ENCODE data around the gene PDE4D.

Gene PDE4D

GRCh38 chr5:59301727-59302126, 591.8 kb downstream of the PDE4D start:
- H3K27ac ChIP-seq = peak overlapping the region in 3 of 11 experiments; percentile 10 to 40 (median 21); a peak in 6 of 22 replicates
- TF ChIP-seq Cebpa-rat (IDR thresholded peaks at IDR 0.05) = no peak
- peaks cover 0 to 25% (median 0%) of the 10 kb centered on the region in 11 experiments; a peak in 3 of 22 replicates for H3K9me3 ChIP-seq (replicated peaks in 1 of 11)
- no peaks in the 10 kb centered on the region for H3K27me3 ChIP-seq
- no peak overlapping the region for H3K4me3 ChIP-seq
- peak overlapping the region in 4 of 11 experiments; percentile 3 to 55 (median 36); a peak in 4 of 22 replicates for H3K4me2 ChIP-seq
- H3K36me3 ChIP-seq = no peaks in the 10 kb centered on the region
- H3K4me1 ChIP-seq = peaks cover 0 to 12% (median 4%) of the 10 kb centered on the region in 10 experiments; a peak in 8 of 20 replicates
- no peak overlapping the region for H3K9ac ChIP-seq
- H4K20me1 ChIP-seq = no peaks in the 10 kb centered on the region

- H3K9me3 ChIP-seq (replicated peaks in 1 of 11) = peaks cover 0 to 20% (median 0%) of the 10 kb centered on the region in 11 experiments; a peak in 3 of 22 replicates
- H3K27me3 ChIP-seq = no peaks in the 10 kb centered on the region
- H3K9ac ChIP-seq = no peak overlapping the region
- H4K20me1 ChIP-seq = no peaks in the 10 kb centered on the region
- H3K27ac ChIP-seq = peak overlapping the region in 2 of 11 experiments; percentile 21 to 40; a peak in 4 of 22 replicates
- peak overlapping the region in 2 of 11 experiments; percentile 27 to 43; a peak in 1 of 22 replicates for H3K4me2 ChIP-seq
- H3K36me3 ChIP-seq = no peaks in the 10 kb centered on the region
- no peak for TF ChIP-seq Cebpa-rat (IDR thresholded peaks at IDR 0.05)
- H3K4me1 ChIP-seq = peaks cover 0 to 12% (median 4%) of the 10 kb centered on the region in 10 experiments; a peak in 8 of 20 replicates
- no peak overlapping the region for H3K4me3 ChIP-seq
Observed at GRCh38 chr5:59300930-59301329, 592.6 kb downstream of the PDE4D start.

GRCh38 chr5:59299006-59299405, 594.5 kb downstream of the PDE4D start:
- H3K27me3 ChIP-seq = no peaks in the 10 kb centered on the region
- no peak for TF ChIP-seq Cebpa-rat (IDR thresholded peaks at IDR 0.05)
- H3K27ac ChIP-seq = no peak overlapping the region
- H4K20me1 ChIP-seq = no peaks in the 10 kb centered on the region
- peaks cover 0 to 18% (median 0%) of the 10 kb centered on the region in 11 experiments; a peak in 3 of 22 replicates for H3K9me3 ChIP-seq (replicated peaks in 1 of 11)
- peak overlapping the region in 1 of 11 experiments; percentile 12; a peak in 1 of 22 replicates for H3K4me2 ChIP-seq
- H3K4me1 ChIP-seq = peaks cover 0 to 12% (median 4%) of the 10 kb centered on the region in 10 experiments; a peak in 8 of 20 replicates
- no peak overlapping the region for H3K9ac ChIP-seq
- H3K36me3 ChIP-seq = no peaks in the 10 kb centered on the region
- H3K4me3 ChIP-seq = no peak overlapping the region

GRCh38 chr5:59296317-59297264, 596.9 kb downstream of the PDE4D start:
- peaks cover 0 to 7% (median 2%) of the 10 kb centered on the region in 10 experiments; a peak in 8 of 20 replicates for H3K4me1 ChIP-seq
- no peaks in the 10 kb centered on the region for H4K20me1 ChIP-seq
- H3K9me3 ChIP-seq (replicated peaks in 1 of 11) = peaks cover 0 to 7% (median 0%) of the 10 kb centered on the region in 11 experiments; a peak in 2 of 22 replicates
- no peaks in the 10 kb centered on the region for H3K27me3 ChIP-seq
- H3K4me2 ChIP-seq = no peak overlapping the region
- H3K4me3 ChIP-seq = no peak overlapping the region
- H3K9ac ChIP-seq = no peak overlapping the region
- no peak overlapping the region for H3K27ac ChIP-seq
- H3K36me3 ChIP-seq = no peaks in the 10 kb centered on the region
- no peak for TF ChIP-seq Cebpa-rat (IDR thresholded peaks at IDR 0.05)

- no peak overlapping the region for H3K27ac ChIP-seq
- no peaks in the 10 kb centered on the region for H3K36me3 ChIP-seq
- H3K9ac ChIP-seq = no peak overlapping the region
- no peak overlapping the region for H3K4me3 ChIP-seq
- TF ChIP-seq Cebpa-rat (IDR thresholded peaks at IDR 0.05) = no peak
- no peaks in the 10 kb centered on the region for H3K27me3 ChIP-seq
- no peak overlapping the region for H3K4me2 ChIP-seq
- no peaks in the 10 kb centered on the region for H3K9me3 ChIP-seq (replicated peaks in 1 of 11)
- no peaks in the 10 kb centered on the region for H4K20me1 ChIP-seq
- H3K4me1 ChIP-seq = no peaks in the 10 kb centered on the region
Observed at GRCh38 chr5:59293700-59294099, 599.8 kb downstream of the PDE4D start.

- no peak overlapping the region for H3K9ac ChIP-seq
- H4K20me1 ChIP-seq = no peaks in the 10 kb centered on the region
- no peak for TF ChIP-seq Cebpa-rat (IDR thresholded peaks at IDR 0.05)
- H3K4me3 ChIP-seq = no peak overlapping the region
- no peaks in the 10 kb centered on the region for H3K36me3 ChIP-seq
- H3K4me1 ChIP-seq = no peaks in the 10 kb centered on the region
- no peaks in the 10 kb centered on the region for H3K27me3 ChIP-seq
- no peaks in the 10 kb centered on the region for H3K9me3 ChIP-seq (replicated peaks in 1 of 11)
- no peak overlapping the region for H3K4me2 ChIP-seq
- H3K27ac ChIP-seq = no peak overlapping the region
Observed at GRCh38 chr5:59291941-59292340, 601.6 kb downstream of the PDE4D start.

GRCh38 chr5:59287884-59288283, 605.6 kb downstream of the PDE4D start:
- no peaks in the 10 kb centered on the region for H3K4me1 ChIP-seq
- H3K9me3 ChIP-seq (replicated peaks in 1 of 11) = no peaks in the 10 kb centered on the region
- no peaks in the 10 kb centered on the region for H3K27me3 ChIP-seq
- H3K4me3 ChIP-seq = no peak overlapping the region
- no peak overlapping the region for H3K9ac ChIP-seq
- H3K4me2 ChIP-seq = no peak overlapping the region
- TF ChIP-seq Cebpa-rat (IDR thresholded peaks at IDR 0.05) = no peak
- H4K20me1 ChIP-seq = no peaks in the 10 kb centered on the region
- no peaks in the 10 kb centered on the region for H3K36me3 ChIP-seq
- no peak overlapping the region for H3K27ac ChIP-seq

GRCh38 chr5:59287361-59287760, 606.2 kb downstream of the PDE4D start:
- no peak overlapping the region for H3K4me3 ChIP-seq
- H3K9me3 ChIP-seq (replicated peaks in 1 of 11) = no peaks in the 10 kb centered on the region
- H3K36me3 ChIP-seq = no peaks in the 10 kb centered on the region
- H3K4me1 ChIP-seq = no peaks in the 10 kb centered on the region
- no peak overlapping the region for H3K4me2 ChIP-seq
- H3K27ac ChIP-seq = no peak overlapping the region
- H3K9ac ChIP-seq = no peak overlapping the region
- no peaks in the 10 kb centered on the region for H4K20me1 ChIP-seq
- no peak for TF ChIP-seq Cebpa-rat (IDR thresholded peaks at IDR 0.05)
- no peaks in the 10 kb centered on the region for H3K27me3 ChIP-seq

GRCh38 chr5:59286510-59286909, 607.0 kb downstream of the PDE4D start:
- Histone ChIP-seq H3K4me2 (no peak overlapping the region), H4K20me1 (no peaks in the 10 kb centered on the region), H3K27me3 (no peaks in the 10 kb centered on the region), H3K27ac (no peak overlapping the region), H3K4me3 (no peak overlapping the region), H3K9ac (no peak overlapping the region), H3K4me1 (no peaks in the 10 kb centered on the region), H3K36me3 (no peaks in the 10 kb centered on the region), H3K9me3 (replicated peaks in 1 of 11) (no peaks in the 10 kb centered on the region)
- TF ChIP-seq Cebpa-rat (IDR thresholded peaks at IDR 0.05) = no peak

Data from BLaER1 treated with 17β-estradiol and CSF1 and Interleukin-3, amounts not matched to agents 10 nM and 100 nM (cell line).